ENCODE measurements around the gene DNAL1.

Gene DNAL1

GRCh38 chr14:73710737-73711136 lies 66.0 kb downstream of the DNAL1 start:
- no peak for DNase-seq

GRCh38 chr14:73712071-73712506 lies 67.3 kb downstream of the DNAL1 start:
- DNase-seq: no peak

- no peak for DNase-seq
Measured at GRCh38 chr14:73712540-73713180, 67.9 kb downstream of the DNAL1 start.

GRCh38 chr14:73713206-73713802 lies 68.5 kb downstream of the DNAL1 start:
- no peak for DNase-seq

- peak; percentile 54 to 84 for DNase-seq
Measured at GRCh38 chr14:73713803-73714655, 69.2 kb downstream of the DNAL1 start, which contains the start of gene PNMA1. Gene PNMA1, minus strand, starts transcription at chr14:73714384. Its CDS starts 745 bp downstream, at chr14:73713639.

GRCh38 chr14:73714656-73715081 lies 69.9 kb downstream of the DNAL1 start:
- DNase-seq: peak in 1 of 2 experiments; percentile 71

GRCh38 chr14:73715707-73716106 lies 70.9 kb downstream of the DNAL1 start:
- DNase-seq: no peak

- no peak for DNase-seq
Measured at GRCh38 chr14:73717266-73717665, 72.5 kb downstream of the DNAL1 start.

GRCh38 chr14:73717711-73718417 lies 73.1 kb downstream of the DNAL1 start:
- DNase-seq: no peak

- no peak for DNase-seq
Measured at GRCh38 chr14:73718418-73719251, 73.8 kb downstream of the DNAL1 start.

- no peak for DNase-seq
Measured at GRCh38 chr14:73719361-73719760, 74.6 kb downstream of the DNAL1 start.

GRCh38 chr14:73719791-73720190 lies 75.0 kb downstream of the DNAL1 start:
- DNase-seq: no peak

GRCh38 chr14:73720636-73721035 lies 75.8 kb downstream of the DNAL1 start:
- DNase-seq: no peak

- DNase-seq: no peak
Measured at GRCh38 chr14:73721101-73721821, 76.5 kb downstream of the DNAL1 start.

- DNase-seq: no peak
Measured at GRCh38 chr14:73722581-73722980, 77.8 kb downstream of the DNAL1 start.

GRCh38 chr14:73723406-73723796 lies 78.6 kb downstream of the DNAL1 start:
- DNase-seq: no peak

GRCh38 chr14:73723797-73724661 lies 79.2 kb downstream of the DNAL1 start:
- peak; percentile 48 to 76 for DNase-seq

- no peak for DNase-seq
Measured at GRCh38 chr14:73724696-73725095, 79.9 kb downstream of the DNAL1 start.

GRCh38 chr14:73725116-73726024 lies 80.6 kb downstream of the DNAL1 start:
- no peak for DNase-seq

All from SW 1271 (cell line).